ENCODE measurements around the gene MTF2.
"Not testable (repeated sequence)": the region's sequence is repeated elsewhere in the genome, so short reads cannot be mapped to it uniquely, and the experiment has no call there.

MTF2 gene

GRCh38 chr1:93078986-93079654 is at the start of gene MTF2:
Gene MTF2, plus strand, starts transcription at chr1:93079283. Its CDS starts 244 bp downstream, at chr1:93079527.
- DNase-seq, result peak; percentile 95

GRCh38 chr1:93029317-93029716 is 49.8 kb upstream of the MTF2 start:
- DNase-seq, result no peak

- not testable (repeated sequence) for DNase-seq
Observed at GRCh38 chr1:93030191-93030590, 48.9 kb upstream of the MTF2 start.

GRCh38 chr1:93031711-93032110 is 47.4 kb upstream of the MTF2 start:
- DNase-seq, result no peak

GRCh38 chr1:93033029-93033428 is 46.1 kb upstream of the MTF2 start:
- DNase-seq, result no peak

- DNase-seq, result no peak
Observed at GRCh38 chr1:93033785-93034184, 45.3 kb upstream of the MTF2 start.

- DNase-seq, result no peak
Observed at GRCh38 chr1:93034397-93034796, 44.7 kb upstream of the MTF2 start.

- no peak for DNase-seq
Observed at GRCh38 chr1:93036672-93037071, 42.4 kb upstream of the MTF2 start.

- DNase-seq, result no peak
Observed at GRCh38 chr1:93042187-93043056, 36.7 kb upstream of the MTF2 start.

- no peak for DNase-seq
Observed at GRCh38 chr1:93043057-93043557, 36.0 kb upstream of the MTF2 start.

- DNase-seq, result no peak
Observed at GRCh38 chr1:93047618-93048017, 31.5 kb upstream of the MTF2 start.

GRCh38 chr1:93051961-93052360 is 27.1 kb upstream of the MTF2 start:
- no peak for DNase-seq

- DNase-seq, result no peak
Observed at GRCh38 chr1:93056214-93056613, 22.9 kb upstream of the MTF2 start.

GRCh38 chr1:93056649-93057048 is 22.4 kb upstream of the MTF2 start:
- DNase-seq, result no peak

GRCh38 chr1:93061895-93062792 is 16.9 kb upstream of the MTF2 start:
- DNase-seq, result peak; percentile 14

- peak; percentile 0 for DNase-seq
Observed at GRCh38 chr1:93076268-93076667, 2.8 kb upstream of the MTF2 start.

- no peak for DNase-seq
Observed at GRCh38 chr1:93078203-93078602, 880 bp upstream of the MTF2 start.

- DNase-seq, result no peak
Observed at GRCh38 chr1:93078638-93078985, 471 bp upstream of the MTF2 start.

GRCh38 chr1:93079685-93080141 is 630 bp downstream of the MTF2 start:
- peak; percentile 25 for DNase-seq

GRCh38 chr1:93080179-93080823 is 1.2 kb downstream of the MTF2 start:
- DNase-seq, result peak; percentile 9

- DNase-seq, result no peak
Observed at GRCh38 chr1:93081716-93082115, 2.6 kb downstream of the MTF2 start.

GRCh38 chr1:93082313-93082712 is 3.2 kb downstream of the MTF2 start:
- no peak for DNase-seq
